ENCODE results near the gene DPYSL4. TPM values are rescaled to one million over a fixed set of nuclear protein-coding genes. Genes with fewer than 3 reads are reported as not detected.

The DPYSL4 gene
- total and polyA plus RNA-seq, 2 of the 4 experiments (the other 2 are of a cell fraction) = 8.1 to 30.5 TPM

GRCh38 chr10:132189810-132190422 is 3.2 kb downstream of the DPYSL4 start:
- Histone ChIP-seq H2AFZ (replicated peaks; ENCODE audit: low read length, poor library complexity) (no peak overlapping the region), H3K9ac (ENCODE audit: low read depth, low read length) (no peak overlapping the region), H3K4me2 (ENCODE audit: low read depth, low read length) (no peak overlapping the region), H3K4me1 (ENCODE audit: control insufficient read depth, insufficient read depth, low read length) (peaks cover 4% of the 10 kb centered on the region; the same call in 1 of the 2 replicates), H3K79me1 (ENCODE audit: low read depth in 1 of 2, low read length in 2 of 2) (peaks cover 0 to 3% of the 10 kb centered on the region in 2 experiments; a peak in 1 of 4 replicates), H3K14ac (replicated peaks; ENCODE audit: low read depth, low read length) (no peak overlapping the region), H2BK5ac (ENCODE audit: low read depth, low read length, poor library complexity, severe bottlenecking) (no peak overlapping the region), H3K18ac (ENCODE audit: low read depth, low read length) (no peak overlapping the region), H2AK5ac (ENCODE audit: low read depth, low read length) (no peak overlapping the region), H3K4ac (ENCODE audit: low read depth, low read length) (no peak overlapping the region), H3K23ac (ENCODE audit: low read depth, low read length) (no peak overlapping the region), H2BK20ac (ENCODE audit: low read depth, low read length) (no peak overlapping the region), H3K9me1 (ENCODE audit: insufficient read depth, low read length) (no peaks in the 10 kb centered on the region; the same call in 1 of the 2 replicates), H4K8ac (ENCODE audit: low read depth in 2 of 2, low read length in 2 of 2) (no peak overlapping the region), H2BK120ac (ENCODE audit: low read depth, low read length) (no peak overlapping the region), H3K27me3 (ENCODE audit: control insufficient read depth, insufficient read depth, low read length) (peaks cover 19% of the 10 kb centered on the region), H4K5ac (ENCODE audit: low read depth, low read length) (no peak overlapping the region), H4K91ac (ENCODE audit: insufficient read depth, low read depth, low read length) (no peak overlapping the region), H2AK9ac (replicated peaks; ENCODE audit: low read depth, low read length, poor library complexity) (no peak overlapping the region), H3K27ac (ENCODE audit: insufficient read depth, low read length) (no peak overlapping the region), H3K56ac (ENCODE audit: extremely low read depth, insufficient read depth, low read length) (no peak overlapping the region), H3K9me3 (ENCODE audit: control insufficient read depth, insufficient read depth, low read length) (no peaks in the 10 kb centered on the region), H3K36me3 (ENCODE audit: control insufficient read depth, insufficient read depth, low read length) (peaks cover 24% of the 10 kb centered on the region), H3K4me3 (ENCODE audit: insufficient read depth, low read depth, low read length) (no peak overlapping the region), H4K20me1 (ENCODE audit: insufficient read depth, low read length) (peaks cover 30% of the 10 kb centered on the region), H2BK15ac (ENCODE audit: low read depth, low read length) (no peak overlapping the region)
- ChIA-PET CTCF (no interaction called here), POLR2A (ENCODE audit: unreplicated experiment) (no interaction called here)
- ATAC-seq (ENCODE audit: low read depth) = no peak
- 67% methylated on average over 1 of the region's 17 CpGs; no CpG with 5 or more reads in 1 of the 2 experiments for WGBS, 2 experiments (ENCODE audit: extremely low coverage in 2 of 2, insufficient read length in 1 of 2)
- dilution Hi-C loops (cut with HindIII; ENCODE audit: low sequenced_read_pairs, unreplicated experiment) (no loop called here), intact Hi-C loops (cut with micrococcal nuclease) (no loop called here), in situ Hi-C loops (cut with MboI; ENCODE audit: low sequenced_read_pairs) (no loop called here)
- no TSS peak for BruUV-seq (replicated peaks)
- no peak for DNase-seq
- no peak for TF ChIP-seq MAFK (IDR thresholded peaks at IDR 0.05; ENCODE audit: low read depth, low read length)
- no peak for TF ChIP-seq RAD21 (IDR thresholded peaks at IDR 0.05; ENCODE audit: low read length)
- TF ChIP-seq, protein P1, sequence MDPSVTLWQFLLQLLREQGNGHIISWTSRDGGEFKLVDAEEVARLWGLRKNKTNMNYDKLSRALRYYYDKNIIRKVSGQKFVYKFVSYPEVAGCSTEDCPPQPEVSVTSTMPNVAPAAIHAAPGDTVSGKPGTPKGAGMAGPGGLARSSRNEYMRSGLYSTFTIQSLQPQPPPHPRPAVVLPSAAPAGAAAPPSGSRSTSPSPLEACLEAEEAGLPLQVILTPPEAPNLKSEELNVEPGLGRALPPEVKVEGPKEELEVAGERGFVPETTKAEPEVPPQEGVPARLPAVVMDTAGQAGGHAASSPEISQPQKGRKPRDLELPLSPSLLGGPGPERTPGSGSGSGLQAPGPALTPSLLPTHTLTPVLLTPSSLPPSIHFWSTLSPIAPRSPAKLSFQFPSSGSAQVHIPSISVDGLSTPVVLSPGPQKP (IDR thresholded peaks at IDR 0.05; ENCODE audit: borderline replicate concordance, low read depth, low read length) = no peak
- TF ChIP-seq MAZ (IDR thresholded peaks at IDR 0.05; ENCODE audit: borderline replicate concordance, low read depth, low read length) = no peak
- TF ChIP-seq, protein P2, sequence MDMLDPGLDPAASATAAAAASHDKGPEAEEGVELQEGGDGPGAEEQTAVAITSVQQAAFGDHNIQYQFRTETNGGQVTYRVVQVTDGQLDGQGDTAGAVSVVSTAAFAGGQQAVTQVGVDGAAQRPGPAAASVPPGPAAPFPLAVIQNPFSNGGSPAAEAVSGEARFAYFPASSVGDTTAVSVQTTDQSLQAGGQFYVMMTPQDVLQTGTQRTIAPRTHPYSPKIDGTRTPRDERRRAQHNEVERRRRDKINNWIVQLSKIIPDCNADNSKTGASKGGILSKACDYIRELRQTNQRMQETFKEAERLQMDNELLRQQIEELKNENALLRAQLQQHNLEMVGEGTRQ (IDR thresholded peaks at IDR 0.05; ENCODE audit: low read depth, low read length) = no peak
- TF ChIP-seq CHD1 (IDR thresholded peaks at IDR 0.05; ENCODE audit: low read depth, low read length) = no peak
- no peak for TF ChIP-seq CTCF (conservative IDR thresholded peaks at IDR 0.05; ENCODE audit: low read depth, low read length)
- no peak for TF ChIP-seq CEBPB (IDR thresholded peaks at IDR 0.05; ENCODE audit: low read depth, low read length)
- no peak for TF ChIP-seq RCOR1 (IDR thresholded peaks at IDR 0.05; ENCODE audit: insufficient replicate concordance, low read length)
- no peak for TF ChIP-seq FOS (IDR thresholded peaks at IDR 0.05; ENCODE audit: low read depth, low read length)
- no peak for TF ChIP-seq MXI1 (IDR thresholded peaks at IDR 0.05; ENCODE audit: borderline replicate concordance, low read depth, low read length)
- no peak for TF ChIP-seq NFE2L2 (IDR thresholded peaks at IDR 0.05; ENCODE audit: low read depth, low read length)
- TF ChIP-seq SMC3 (IDR thresholded peaks at IDR 0.05; ENCODE audit: low read depth, low read length) = no peak

Measured in IMR-90 (cell line).